Measurements from ENCODE around the gene SH3D21.

SH3D21 gene

DNA sequence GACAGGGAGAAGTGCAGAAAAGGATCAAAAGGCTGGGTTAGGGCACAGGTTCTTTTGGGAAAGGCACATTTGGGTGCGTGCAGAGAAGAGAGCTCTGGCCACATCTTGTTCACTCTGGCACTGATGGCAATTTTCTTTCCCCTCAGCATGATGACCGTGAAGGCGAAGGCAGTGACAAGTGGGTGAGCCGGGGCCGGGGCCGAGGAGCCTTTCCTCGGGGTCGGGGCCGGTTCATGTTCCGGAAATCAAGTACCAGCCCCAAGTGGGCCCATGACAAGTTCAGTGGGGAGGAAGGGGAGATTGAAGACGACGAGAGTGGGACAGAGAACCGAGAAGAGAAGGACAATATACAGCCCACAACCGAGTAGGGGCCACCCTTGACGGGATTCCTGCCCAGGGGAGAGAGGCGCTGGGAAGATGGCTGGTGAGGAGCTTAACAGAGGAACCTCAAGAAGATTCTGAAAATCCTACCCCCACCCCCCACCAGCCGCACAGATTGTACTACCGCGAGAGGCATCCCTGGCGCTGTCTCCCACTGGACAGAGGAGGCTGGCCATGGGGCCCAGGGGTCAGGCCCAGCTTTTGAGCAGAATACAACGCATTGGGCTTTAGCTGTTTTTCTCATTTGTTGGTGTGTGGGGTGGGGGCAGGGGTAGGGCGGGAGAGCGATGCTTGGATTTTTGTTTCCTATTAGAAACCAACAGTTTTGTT lies 2.4 kb upstream of the SH3D21 start:
- DNase-seq (ENCODE audit: low read depth, low spot score): no peak

DNA sequence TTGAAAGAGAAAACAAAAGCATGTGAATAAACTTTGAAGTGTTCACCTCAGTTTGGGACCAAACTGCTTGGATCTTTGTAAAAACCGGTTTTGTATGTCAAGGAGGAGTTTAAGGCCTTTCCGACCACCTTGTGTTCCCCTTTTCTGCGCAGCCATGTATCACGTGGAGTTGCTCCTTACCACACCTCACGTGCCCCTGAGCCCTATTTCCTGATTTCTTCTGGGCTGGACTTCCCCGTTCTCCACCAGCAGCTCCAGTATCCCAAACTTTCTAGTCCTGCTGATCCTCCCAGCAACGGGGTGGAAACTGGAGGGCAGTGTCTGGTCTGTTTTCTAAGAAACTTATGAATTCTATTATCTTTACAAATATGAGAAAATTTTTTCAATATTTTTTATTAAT lies 1.6 kb upstream of the SH3D21 start:
- no peak for DNase-seq (ENCODE audit: low read depth, low spot score)

DNA sequence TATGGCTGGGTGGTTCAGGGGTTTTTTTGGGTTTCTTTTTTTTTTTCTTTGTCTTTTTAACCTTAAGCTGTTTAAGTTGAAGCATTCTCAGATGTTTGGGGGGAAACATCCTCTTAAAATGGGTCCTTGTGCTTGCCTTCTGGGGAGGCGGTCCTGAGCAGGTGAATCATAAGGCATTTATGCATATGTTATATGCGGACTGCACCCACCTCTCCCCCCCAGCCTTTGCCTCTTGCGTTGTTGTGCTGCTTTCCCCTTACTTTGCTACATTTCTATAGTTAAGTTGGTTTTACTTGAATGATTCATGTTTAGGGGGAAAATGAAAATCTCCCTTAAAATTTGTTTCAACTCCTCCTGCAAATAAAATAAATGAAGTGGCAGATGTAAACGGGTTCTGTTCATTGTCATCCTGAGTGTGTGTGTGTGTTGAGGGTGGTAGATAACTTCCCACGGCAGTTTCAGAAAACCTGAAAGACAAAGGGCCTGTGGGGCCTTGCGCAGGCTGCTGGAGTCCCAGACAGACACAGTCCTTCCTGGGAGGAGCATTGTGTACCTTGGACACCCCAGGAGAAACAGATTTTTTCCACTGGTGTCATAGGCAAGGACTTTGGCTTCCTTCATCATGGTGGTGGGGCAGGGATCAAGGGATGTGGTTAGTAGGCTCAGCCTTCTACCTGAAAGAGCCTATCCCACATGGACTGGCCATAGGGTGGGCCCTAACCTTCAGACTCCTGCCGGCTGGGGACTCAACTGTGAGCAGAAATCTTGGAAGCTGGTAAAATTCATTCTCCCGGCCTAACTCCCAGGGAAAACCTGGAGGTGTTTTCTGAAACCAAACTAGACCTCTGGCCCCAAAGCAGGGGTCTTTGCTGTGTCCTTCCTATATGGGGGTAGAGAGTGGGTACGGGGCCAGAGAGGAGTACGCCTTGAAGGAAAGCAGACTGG lies 926 bp upstream of the SH3D21 start:
- no peak for DNase-seq (ENCODE audit: low read depth, low spot score)

DNA sequence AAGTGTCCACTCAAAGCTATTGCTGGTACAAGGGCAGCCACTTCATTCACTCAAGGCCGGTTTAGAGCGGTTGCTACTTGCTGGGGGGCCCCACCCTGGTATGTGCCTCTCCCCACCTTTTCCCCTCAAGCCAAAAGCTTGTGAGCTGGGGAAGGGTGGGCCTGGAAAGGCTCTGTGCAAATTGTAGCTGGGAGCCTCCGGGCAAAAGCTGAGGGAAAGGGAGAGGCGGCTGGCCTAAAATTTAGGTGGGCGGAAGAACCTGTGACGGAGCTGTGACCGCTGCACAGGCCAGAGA lies 306 bp upstream of the SH3D21 start:
- DNase-seq (ENCODE audit: low read depth, low spot score): no peak

DNA sequence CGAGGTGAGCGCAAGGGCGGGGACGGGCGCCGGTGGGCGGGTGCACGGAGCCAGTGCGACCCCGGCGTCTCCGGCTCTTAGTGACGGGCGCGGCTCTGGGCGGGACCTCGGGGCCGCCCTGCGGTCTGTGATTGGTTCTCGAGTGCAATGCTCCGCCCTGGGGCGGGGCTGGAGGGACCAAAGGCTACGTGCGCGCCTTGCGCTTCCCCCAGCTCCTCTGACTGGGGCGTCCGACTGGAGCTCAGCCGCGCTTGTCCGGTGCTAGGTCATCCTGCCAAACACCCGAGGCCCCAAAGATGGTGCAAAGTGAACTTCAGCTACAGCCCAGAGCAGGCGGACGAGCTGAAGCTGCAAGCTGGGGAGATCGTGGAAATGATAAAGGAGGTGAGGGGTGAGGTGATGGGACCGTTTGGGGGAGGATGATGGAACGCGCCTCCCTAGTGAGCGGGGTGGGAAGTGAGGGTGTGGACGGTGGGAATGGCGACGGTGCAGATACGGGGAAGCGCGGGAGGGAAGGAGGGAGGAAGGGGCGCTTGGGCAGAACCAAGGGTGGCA lies 811 bp downstream of the SH3D21 start:
- DNase-seq (ENCODE audit: low read depth, low spot score): peak; percentile 63

DNA sequence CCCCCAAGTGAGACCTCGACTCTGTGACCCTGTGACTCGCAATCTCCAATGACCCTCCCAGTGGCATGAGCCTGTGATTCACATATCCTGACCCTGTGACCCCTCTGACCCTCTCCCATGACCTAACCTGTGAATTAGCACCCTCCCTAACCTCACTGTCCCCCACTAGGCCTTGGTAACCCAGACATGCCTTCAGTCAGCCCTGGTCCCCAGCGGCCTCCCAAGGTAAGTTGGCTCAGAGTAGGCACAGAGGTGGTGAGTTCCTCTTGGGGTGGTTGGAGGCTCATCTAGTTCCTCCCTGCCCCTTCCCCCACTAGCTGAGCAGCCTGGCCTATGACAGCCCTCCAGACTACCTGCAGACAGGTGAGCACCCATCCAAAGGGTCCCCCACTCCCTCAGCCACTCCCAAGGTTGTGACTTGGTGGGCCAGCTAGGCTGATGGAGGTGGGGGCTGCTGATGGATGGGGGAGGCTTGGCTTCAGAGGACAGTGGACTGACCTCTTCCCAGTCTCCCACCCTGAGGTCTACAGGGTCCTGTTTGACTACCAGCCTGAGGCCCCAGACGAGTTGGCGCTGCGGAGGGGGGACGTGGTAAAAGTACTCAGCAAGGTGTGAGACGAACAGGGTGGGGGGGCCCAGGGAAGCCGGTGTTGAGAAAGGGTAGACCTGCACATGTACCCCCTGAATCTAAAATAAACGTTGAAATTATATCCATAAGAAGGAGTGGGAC lies 1.6 kb downstream of the SH3D21 start:
- no peak for DNase-seq (ENCODE audit: low read depth, low spot score)

DNA sequence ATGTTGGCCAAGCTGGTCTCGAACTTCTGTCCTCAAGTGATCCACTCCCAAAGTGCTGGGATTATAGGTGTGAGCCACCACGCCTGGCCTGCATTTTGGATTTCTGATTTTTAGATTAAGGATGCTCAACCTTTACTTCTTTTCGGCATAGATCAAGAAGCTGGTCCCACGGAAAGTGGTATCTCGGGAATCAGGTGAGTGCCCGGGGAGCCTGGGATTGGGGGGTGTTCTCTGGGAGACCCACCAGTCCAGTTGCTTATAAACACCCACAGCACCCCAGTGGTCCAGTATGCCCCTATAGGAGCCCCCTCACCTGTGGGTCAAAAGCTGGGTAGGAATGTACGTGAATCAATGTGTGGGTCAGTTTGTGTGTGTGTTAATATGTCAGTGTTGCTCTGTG lies 3.2 kb downstream of the SH3D21 start:
- DNase-seq (ENCODE audit: low read depth, low spot score): no peak

DNA sequence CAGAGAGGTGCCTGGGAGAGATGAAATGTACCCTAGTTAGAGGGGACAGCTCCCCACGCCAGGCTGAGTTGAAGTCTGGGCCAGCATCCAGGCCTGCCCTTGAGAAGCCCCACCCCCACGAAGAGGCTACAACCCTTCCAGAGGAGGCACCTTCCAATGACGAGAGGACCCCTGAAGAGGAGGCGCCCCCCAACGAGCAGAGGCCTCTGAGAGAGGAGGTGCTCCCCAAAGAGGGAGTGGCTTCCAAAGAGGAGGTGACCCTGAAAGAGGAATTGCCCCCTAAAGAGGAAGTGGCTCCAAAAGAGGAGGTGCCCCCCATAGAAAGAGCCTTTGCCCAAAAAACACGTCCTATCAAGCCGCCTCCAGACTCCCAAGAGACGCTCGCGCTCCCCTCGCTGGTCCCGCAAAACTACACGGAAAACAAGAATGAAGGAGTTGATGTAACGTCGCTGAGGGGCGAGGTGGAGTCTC lies 14.2 kb downstream of the SH3D21 start:
- DNase-seq (ENCODE audit: low read depth, low spot score): no peak

DNA sequence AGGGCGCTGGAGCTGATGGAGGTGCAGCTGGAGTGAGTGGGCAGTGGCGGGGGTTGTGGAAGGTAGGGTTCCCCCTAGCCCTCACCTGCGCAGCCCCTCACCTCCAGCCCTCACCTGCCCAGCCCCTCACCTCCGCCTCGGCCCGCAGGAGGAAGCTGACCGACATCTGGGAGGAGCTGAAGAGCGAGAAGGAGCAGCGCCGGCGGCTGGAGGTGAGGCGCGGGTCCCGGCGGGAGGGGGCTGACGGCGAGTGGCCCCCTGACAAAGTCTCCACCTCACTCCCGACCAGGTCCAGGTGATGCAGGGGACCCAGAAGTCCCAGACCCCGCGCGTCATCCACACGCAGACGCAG lies 14.6 kb downstream of the SH3D21 start:
- no peak for DNase-seq (ENCODE audit: low read depth, low spot score)

DNA sequence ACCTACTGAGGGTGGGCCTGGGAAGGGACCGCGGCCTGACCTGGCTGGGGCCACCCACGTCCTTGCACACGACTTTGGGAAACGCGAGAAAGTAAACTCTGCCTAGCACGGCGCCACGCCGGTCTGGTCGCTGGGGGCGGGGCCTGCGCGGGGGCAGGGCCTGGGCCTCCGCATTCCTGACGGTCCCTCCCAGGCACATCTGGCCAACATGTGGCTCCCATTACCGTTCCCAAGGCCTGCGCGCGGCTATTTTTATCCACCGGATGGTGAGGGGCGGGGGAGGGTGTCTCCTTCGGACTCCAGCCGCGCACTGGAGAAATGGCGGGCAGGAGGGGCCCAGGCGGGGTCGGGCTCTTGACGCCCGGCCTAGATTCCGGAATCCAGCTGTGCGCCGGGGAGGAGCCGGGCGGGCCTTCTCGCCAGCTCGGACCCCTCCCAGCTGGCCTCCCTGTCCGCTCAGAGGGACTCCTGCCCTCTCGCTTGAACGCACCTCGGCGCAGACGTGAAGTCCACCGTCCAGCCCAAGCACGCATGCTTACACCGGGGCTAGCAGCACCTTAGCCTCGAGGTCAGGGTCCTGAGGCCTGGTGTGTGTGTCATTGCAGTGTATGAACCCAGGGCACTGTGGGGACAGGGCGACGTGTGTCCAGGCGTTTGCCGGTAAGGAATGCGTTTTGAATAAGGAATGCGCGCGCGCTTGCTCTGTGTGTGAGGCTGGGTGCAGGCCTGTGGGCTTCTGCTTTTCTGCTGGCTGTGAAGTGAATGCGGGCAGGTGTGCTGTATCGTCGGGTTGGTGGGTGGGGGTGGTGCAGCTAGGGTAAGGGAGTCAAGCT lies 15.2 kb downstream of the SH3D21 start:
- peak; percentile 88 for DNase-seq (ENCODE audit: low read depth, low spot score)

DNA sequence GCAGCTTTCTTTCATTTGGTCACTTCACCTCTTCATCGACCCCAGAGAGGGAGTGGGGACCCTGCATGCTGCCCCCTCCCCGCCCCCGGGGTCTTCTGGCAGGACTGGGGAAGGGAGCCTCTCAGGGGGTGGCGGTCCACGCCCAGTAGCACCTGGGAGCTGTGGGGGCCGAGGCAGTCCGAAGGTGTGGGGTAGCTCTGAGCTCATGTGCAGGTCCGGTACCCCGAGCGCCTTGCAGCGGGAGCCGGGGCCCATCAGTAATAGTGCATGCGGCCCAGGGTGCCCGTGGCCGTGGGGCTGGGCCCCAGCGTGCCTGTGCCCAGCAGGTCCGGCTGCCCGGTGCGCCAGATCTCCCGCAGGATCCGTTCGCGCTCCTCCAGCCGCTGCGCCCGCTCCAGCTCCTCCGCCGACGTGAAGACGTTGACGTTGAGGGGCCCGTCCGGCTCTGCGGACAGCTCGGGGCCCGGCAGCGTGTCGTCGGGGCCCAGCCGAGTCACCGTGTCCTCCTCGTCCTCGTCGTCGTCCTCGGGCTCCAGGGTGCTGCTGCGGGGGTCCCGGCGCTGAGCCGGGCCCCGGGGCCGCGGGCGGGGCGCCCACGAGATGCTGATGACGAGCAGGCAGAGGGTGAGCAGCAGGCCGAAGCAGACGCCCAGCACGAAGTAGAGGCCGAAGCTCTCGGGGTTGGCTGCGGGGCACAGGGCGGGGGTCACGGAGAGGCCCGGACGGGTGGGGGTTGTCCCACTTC lies 16.0 kb downstream of the SH3D21 start:
- no peak for DNase-seq (ENCODE audit: low read depth, low spot score)

DNA sequence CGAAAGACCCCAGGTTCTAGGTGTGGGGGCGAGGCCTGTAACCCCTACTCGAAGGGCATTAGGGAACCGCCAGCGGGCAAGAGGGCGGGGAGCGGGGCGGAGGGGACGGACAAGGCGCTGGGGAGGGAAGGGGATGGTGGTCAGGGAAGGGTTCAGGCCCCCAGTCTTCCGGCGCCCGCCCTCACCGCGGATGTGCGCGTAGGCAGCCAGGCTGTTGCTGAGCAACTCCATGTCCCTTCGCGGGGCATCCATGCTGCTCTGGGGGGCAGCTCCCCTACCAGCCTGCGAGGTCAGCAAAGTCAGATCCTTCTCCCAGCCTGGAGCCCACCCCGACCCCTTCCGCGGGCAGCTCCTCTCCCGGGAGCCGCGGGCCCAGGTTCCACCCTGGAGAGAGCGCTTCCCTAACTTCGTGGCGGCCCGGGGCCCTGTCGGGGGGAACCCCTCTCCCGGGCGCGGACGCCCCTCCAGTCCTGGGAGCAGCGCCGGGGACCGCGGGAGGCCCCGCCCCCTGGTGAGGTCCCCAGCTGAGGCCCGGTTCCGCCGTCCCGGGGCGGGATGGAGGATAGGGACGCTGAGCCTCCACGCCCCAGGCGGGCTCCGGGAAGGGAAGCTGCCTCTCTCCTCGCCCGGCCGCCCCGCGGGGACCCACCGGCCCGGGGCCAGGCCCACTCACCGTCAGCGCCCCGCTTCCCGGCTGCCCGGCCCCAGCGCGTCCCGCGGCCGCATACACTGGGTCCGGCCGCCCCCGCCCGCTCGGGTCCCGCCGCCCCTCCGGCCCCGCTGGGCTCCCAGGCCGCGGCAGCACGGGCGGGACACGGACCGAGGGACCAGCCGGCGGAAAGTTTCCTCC lies 16.8 kb downstream of the SH3D21 start:
- DNase-seq (ENCODE audit: low read depth, low spot score): no peak

DNA sequence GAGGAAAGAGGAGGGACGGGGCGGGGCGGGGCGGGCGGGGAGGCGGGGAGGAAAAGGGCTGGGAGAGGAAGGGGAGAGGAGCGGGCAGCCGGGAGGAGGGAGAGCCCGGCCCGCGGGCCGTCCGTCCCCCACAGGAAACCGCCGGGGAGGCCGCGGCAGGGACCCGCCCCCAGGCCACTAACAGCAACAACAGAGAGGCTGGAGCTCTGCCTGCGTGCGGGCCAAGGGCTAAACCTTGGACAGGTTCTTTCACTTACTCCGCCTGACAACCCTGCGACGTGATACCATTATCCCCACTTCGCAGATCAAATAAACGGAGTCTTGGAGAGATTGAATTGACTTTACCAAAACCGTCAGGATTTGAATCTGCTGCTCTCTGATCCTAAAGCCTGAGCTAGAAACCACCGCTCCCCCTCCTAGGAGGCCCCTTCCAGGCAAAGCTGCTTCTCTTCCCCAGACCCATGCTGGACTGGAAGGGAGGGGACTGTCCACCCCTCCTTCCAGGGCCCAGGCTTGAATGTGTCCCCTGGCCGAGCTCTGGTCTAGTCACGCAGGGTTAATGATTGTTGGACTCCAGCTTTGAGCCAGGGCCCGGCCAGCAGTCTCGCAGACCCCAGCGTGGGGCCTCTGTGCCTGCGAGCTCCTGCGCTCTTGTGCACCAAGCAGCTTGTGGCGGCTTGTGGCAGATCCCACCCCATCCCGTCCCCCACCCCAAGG lies 17.6 kb downstream of the SH3D21 start, which contains the start of gene EVA1B:
Gene EVA1B (minus strand): TSS at position 10 of the 717 bp plus-strand sequence. CDS start 608 bp downstream, outside the sequence.
- DNase-seq (ENCODE audit: low read depth, low spot score): no peak

DNA sequence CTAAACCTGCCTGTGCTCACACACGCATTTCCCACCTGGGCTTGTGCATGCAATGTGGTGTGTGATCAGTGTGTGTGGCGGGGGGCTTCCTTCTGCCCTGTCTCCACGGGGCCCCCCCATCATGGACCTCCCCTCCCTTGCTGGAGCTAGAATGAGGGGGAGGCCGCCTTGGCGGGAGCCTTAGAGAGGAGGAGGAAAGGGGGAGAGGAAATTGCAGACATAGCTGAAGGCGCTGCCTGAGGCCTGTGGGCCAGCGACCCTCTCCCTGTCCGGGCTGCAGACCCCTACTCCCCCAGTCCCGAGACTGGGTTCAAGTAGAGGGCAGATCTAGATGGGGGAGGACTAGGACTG lies 18.2 kb downstream of the SH3D21 start:
- no peak for DNase-seq (ENCODE audit: low read depth, low spot score)

DNA sequence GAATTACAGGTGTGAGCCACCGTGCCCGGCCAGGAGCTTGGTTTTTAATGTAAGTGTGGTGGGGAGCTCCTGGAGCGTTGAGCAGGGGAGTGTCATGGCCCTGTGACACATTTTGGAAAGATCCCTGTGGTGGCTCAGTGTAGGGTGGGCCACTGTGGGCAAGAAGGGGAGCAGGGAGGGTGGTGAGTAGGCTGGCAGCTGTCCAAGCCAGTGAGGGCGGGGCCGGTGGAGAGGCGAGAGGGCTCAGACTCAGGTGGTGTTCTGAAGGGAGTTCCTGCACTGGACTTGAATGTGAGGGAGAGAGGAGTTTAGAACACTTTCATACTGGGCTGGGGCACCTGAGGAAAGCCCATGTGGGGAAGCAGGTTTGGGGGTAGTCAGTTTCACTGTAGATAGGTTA lies 20.3 kb downstream of the SH3D21 start:
- DNase-seq (ENCODE audit: low read depth, low spot score): no peak

DNA sequence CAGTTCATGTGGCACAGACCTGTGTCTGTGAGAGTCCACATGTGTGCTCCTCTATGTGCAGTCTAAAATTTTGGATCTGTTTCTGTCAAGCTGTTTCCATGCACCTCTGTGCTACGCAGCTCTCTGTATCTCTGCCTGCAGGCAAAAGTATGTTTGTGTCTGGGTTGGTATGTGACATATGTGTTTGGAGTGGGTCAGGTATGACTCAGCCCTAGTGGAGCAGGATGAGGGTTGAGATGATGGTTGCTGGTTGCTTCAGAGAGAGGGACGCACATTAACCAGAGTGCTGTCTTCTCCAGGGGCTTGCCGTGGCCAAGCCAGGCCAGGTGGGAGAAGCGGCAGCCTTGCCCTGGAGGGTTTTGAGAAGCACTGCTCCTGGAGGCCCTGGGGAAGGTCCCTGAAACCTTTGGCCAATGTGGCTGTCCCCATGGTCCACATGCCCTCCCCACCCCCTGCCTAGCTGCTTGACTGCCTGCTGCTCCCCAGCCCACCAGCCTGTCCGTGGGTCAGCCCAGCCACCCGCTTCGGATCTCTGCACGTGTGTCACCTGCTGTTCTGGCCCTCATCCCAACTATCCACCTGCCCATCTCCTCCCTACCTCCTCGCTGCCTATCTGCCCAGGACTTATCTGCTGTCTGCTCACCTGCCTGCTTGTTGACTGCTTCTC lies 21.4 kb downstream of the SH3D21 start:
- DNase-seq (ENCODE audit: low read depth, low spot score): no peak

DNA sequence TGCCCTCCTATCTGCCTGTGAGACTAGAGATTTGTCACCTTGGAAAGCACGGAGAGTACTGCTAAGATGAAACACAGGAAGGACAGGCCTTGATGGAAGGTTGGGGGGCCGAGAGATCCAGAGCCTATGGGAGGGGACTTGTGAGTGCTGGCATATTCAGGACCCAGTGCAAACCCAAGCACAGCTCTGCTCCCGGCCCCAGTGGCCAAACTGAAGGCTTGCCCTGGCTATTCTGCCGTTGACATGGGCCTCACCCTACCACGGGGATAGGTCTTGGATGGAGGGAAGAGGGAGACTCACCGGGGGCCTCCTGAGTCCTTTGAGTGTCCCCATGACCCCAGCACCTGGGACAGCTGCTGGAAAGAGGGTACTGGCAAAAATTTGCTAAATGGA lies 21.9 kb downstream of the SH3D21 start:
- no peak for DNase-seq (ENCODE audit: low read depth, low spot score)

DNA sequence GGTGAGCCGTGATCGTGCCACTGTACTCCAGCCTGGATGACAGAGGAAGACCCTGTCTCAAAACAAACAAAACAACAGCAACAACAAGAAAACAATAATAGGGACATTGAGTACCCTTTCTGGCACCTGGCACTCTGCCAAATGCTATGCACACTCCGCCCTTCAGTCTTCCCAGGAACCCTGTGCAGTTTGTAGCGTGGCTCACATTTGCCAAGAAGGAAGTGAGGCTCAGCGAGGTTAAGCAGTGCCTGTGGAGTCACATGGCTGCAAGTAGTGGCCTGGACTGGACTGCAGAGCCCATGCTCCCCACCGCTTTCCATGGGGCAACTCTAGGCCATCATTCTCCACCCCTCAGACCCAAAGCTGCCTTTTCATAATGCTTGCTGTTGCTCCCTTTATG lies 22.5 kb downstream of the SH3D21 start:
- DNase-seq (ENCODE audit: low read depth, low spot score): no peak

Data from brain pericyte (primary cell).